HFF-Myc (cell line): ENCODE results near the gene SMIM5.

Experiments used
- DNase-seq: peaks from one replicate; pipeline ENCODE4 v3.0.0-alpha.2; 2011; ENCODE audit warnings: low read depth; ENCODE audit errors: extremely low read depth
- H3K4me3 ChIP-seq: replicated peaks from 2 replicates; pipeline ENCODE4 v1.5.1; 2011; ENCODE audit warnings: low read depth, mild to moderate bottlenecking, control low read depth, low read length
- CTCF ChIP-seq: IDR thresholded peaks from 2 replicates; pipeline ENCODE4 v1.5.1; 2012; ENCODE audit warnings: mild to moderate bottlenecking, low read depth, low read length, control low read depth; ENCODE audit errors: missing control alignments

SMIM5 gene

GRCh38 chr17:75624714-75625345 is 8.4 kb upstream of the SMIM5 start:
- no peak overlapping the region for H3K4me3 ChIP-seq

GRCh38 chr17:75625813-75626486 is 7.3 kb upstream of the SMIM5 start:
- no peak overlapping the region for H3K4me3 ChIP-seq
- DNase-seq, result no peak
- TF ChIP-seq CTCF, result peak; percentile 83

More at GRCh38 chr17:75624714-75625345, 8.4 kb upstream of the SMIM5 start:
- TF ChIP-seq CTCF, result no peak
- DNase-seq, result no peak

GRCh38 chr17:75626496-75627038 is 6.7 kb upstream of the SMIM5 start:
- TF ChIP-seq CTCF, result no peak
- no peak for DNase-seq
- no peak overlapping the region for H3K4me3 ChIP-seq

GRCh38 chr17:75627094-75627493 is 6.1 kb upstream of the SMIM5 start:
- no peak overlapping the region for H3K4me3 ChIP-seq
- DNase-seq, result no peak
- no peak for TF ChIP-seq CTCF

- DNase-seq, result no peak
- no peak for TF ChIP-seq CTCF
- no peak overlapping the region for H3K4me3 ChIP-seq
These were observed 4.8 kb upstream of the SMIM5 start for GRCh38 chr17:75628425-75628824.

- DNase-seq, result no peak
- no peak for TF ChIP-seq CTCF
- no peak overlapping the region for H3K4me3 ChIP-seq
These were observed 4.1 kb upstream of the SMIM5 start for GRCh38 chr17:75629157-75629556.
